Measurements from ENCODE around the gene FBXW4. TPM values are rescaled to one million over a fixed set of nuclear protein-coding genes. Genes with fewer than 3 reads are reported as not detected.
"Not testable (repeated sequence)": the region's sequence is repeated elsewhere in the genome, so short reads cannot be mapped to it uniquely, and the experiment has no call there.

The FBXW4 gene
- total RNA-seq, 4 donors from 2014 or later: 50.0 to 73.5 (median 54.3) TPM

- TF ChIP-seq CTCF (IDR thresholded peaks at IDR 0.05): no peak
- DNase-seq (ENCODE audit: low spot score) (no peak), ATAC-seq (ENCODE audit: low FRiP score) (no peak)
These were observed 51.4 kb downstream of the FBXW4 start for GRCh38 chr10:101643546-101643945.

GRCh38 chr10:101639141-101639900 lies 55.6 kb downstream of the FBXW4 start:
- DNase-seq (ENCODE audit: low spot score) (no peak), ATAC-seq (ENCODE audit: low FRiP score) (no peak)
- no peak for TF ChIP-seq CTCF (IDR thresholded peaks at IDR 0.05)

- not testable (repeated sequence) for ATAC-seq (ENCODE audit: low FRiP score)
These were observed 61.5 kb downstream of the FBXW4 start for GRCh38 chr10:101633510-101633909.

GRCh38 chr10:101631821-101632475 lies 63.0 kb downstream of the FBXW4 start:
- ATAC-seq (ENCODE audit: low FRiP score) (no peak), DNase-seq (ENCODE audit: low spot score) (no peak)
- no peak for TF ChIP-seq CTCF (IDR thresholded peaks at IDR 0.05)

More at GRCh38 chr10:101633510-101633909, 61.5 kb downstream of the FBXW4 start:
- DNase-seq (ENCODE audit: low spot score): not testable (repeated sequence)

- DNase-seq (ENCODE audit: low spot score) (no peak), ATAC-seq (ENCODE audit: low FRiP score) (no peak)
- TF ChIP-seq CTCF (IDR thresholded peaks at IDR 0.05): no peak
These were observed 64.4 kb downstream of the FBXW4 start for GRCh38 chr10:101630633-101630920.

GRCh38 chr10:101629837-101630632 lies 64.9 kb downstream of the FBXW4 start:
- TF ChIP-seq CTCF (IDR thresholded peaks at IDR 0.05): no peak
- DNase-seq (ENCODE audit: low spot score) (no peak), ATAC-seq (ENCODE audit: low FRiP score) (no peak)

- no peak for TF ChIP-seq CTCF (IDR thresholded peaks at IDR 0.05)
- ATAC-seq (ENCODE audit: low FRiP score) (no peak), DNase-seq (ENCODE audit: low spot score) (no peak)
These were observed 69.1 kb downstream of the FBXW4 start for GRCh38 chr10:101625821-101626412.

Measured in omental fat pad (tissue), 4 donors.